ENCODE data around the gene CUL7.
"Not testable (repeated sequence)": the region's sequence is repeated elsewhere in the genome, so short reads cannot be mapped to it uniquely, and the experiment has no call there.

Gene CUL7

GRCh38 chr6:43013843-43014433, 39.7 kb downstream of the CUL7 start, which contains the start of the genes KLHDC3 and MEA1:
KLHDC3 (plus strand) TSS chr6:43014249; CDS start chr6:43017193, 2,944 bp downstream.
MEA1 (minus strand) TSS chr6:43013946; CDS start chr6:43013813, 133 bp downstream.
- DNase-seq, result peak; percentile 99

- DNase-seq, result peak; percentile 79
These were observed 40.4 kb downstream of the CUL7 start for GRCh38 chr6:43013097-43013842.

GRCh38 chr6:43012364-43012763, 41.3 kb downstream of the CUL7 start:
- no peak for DNase-seq

- DNase-seq, result no peak
These were observed 42.4 kb downstream of the CUL7 start for GRCh38 chr6:43011207-43011606.

- DNase-seq, result no peak
These were observed 44.5 kb downstream of the CUL7 start for GRCh38 chr6:43009124-43009523.

- DNase-seq, result no peak
These were observed 46.5 kb downstream of the CUL7 start for GRCh38 chr6:43007126-43007525.

- no peak for DNase-seq
These were observed 47.4 kb downstream of the CUL7 start for GRCh38 chr6:43006251-43006650.

- no peak for DNase-seq
These were observed 47.8 kb downstream of the CUL7 start for GRCh38 chr6:43005844-43006243.

GRCh38 chr6:43001843-43002242, 51.8 kb downstream of the CUL7 start:
- no peak for DNase-seq

- DNase-seq, result not testable (repeated sequence)
These were observed 55.4 kb downstream of the CUL7 start for GRCh38 chr6:42998205-42998604.

GRCh38 chr6:42996513-42996912, 57.1 kb downstream of the CUL7 start:
- no peak for DNase-seq

GRCh38 chr6:42993445-42993844, 60.2 kb downstream of the CUL7 start:
- no peak for DNase-seq

GRCh38 chr6:42989923-42990322, 63.7 kb downstream of the CUL7 start:
- no peak for DNase-seq

- no peak for DNase-seq
These were observed 65.1 kb downstream of the CUL7 start for GRCh38 chr6:42988486-42989020.

Measured in stimulated activated naive CD4-positive, alpha-beta T cell treated with Interleukin-2 at 50 U/mL for 16 hours (primary cell).